Stimulated activated CD8-positive, alpha-beta memory T cell treated with anti-CD3 and anti-CD28 coated beads, Interleukin-2, amount 100 ng/mL, for 48 hours (primary cell): ENCODE results near the gene SLC24A1.
"Not testable (repeated sequence)": the region's sequence is repeated elsewhere in the genome, so short reads cannot be mapped to it uniquely, and the experiment has no call there.

Experiments
- DNase-seq, 2 donors: peaks; one replicate each; pipeline ENCODE4 v3.0.0-alpha.2; 2020; ENCODE audit warnings: low read depth in 2 of 2

Gene SLC24A1

DNA sequence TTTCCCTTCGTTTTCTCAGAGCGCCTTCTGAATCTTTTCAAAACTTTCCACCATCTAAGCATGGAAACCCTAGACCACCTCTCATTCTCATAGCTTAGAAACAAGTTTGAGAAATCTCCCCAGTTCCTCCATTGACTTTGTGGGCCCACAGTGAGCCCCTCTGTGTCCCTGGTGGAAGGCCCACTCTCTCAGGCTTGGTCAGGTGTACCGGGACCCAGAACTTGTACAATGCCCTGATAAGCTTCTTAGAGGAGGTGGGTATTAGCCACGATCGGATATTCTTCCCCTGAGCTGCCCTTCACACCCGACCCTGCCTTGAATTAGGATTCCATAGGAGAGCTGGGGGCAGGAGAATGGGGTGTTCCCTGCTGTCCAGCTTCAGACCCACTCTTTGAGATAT is at the start of gene SLC24A1:
TSS of gene SLC24A1 (plus strand) at position 301 of the 400 bp plus-strand sequence. CDS start 2,143 bp downstream, outside the sequence.
- no peak for DNase-seq

DNA sequence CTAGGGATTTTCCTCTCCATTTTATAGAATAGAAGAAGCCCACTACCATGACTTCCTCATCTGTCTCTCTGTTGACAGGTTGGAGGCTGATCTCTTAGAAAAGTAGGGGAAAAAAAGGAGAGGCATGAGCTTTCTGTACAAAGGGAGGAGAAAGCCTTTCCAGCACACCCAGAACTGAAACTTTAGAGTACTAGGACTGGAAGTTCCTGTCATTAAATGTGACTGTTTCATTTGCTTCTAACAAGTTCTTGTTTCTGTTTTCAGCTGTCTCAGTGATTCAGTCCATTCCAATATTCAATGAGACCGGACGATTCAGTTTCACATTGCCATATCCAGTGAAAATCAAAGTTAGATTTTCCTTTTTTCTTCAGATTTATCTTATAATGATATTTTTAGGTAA is 49.8 kb upstream of the SLC24A1 start:
- no peak for DNase-seq

DNA sequence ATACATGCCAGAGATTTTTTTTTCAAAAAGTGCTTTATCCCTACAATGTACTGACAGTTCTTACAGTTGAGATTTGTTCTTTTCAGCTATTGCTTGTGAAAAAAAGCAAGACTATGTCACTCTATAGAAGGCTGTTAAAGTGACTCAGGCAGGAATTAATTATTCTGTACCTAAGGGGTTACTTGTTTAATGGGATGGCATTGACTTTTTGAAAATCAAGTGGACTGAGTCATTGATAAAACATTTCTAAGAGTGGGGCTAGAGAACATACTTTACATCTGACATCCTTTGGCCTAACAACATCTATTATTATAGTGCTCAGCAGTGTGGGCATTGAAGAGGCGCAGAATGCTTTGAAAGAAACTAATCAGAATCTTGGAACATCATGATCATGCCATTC is 45.1 kb upstream of the SLC24A1 start:
- no peak for DNase-seq

GRCh38 chr15:65577129-65577996 is 44.4 kb upstream of the SLC24A1 start:
- DNase-seq = no peak

DNA sequence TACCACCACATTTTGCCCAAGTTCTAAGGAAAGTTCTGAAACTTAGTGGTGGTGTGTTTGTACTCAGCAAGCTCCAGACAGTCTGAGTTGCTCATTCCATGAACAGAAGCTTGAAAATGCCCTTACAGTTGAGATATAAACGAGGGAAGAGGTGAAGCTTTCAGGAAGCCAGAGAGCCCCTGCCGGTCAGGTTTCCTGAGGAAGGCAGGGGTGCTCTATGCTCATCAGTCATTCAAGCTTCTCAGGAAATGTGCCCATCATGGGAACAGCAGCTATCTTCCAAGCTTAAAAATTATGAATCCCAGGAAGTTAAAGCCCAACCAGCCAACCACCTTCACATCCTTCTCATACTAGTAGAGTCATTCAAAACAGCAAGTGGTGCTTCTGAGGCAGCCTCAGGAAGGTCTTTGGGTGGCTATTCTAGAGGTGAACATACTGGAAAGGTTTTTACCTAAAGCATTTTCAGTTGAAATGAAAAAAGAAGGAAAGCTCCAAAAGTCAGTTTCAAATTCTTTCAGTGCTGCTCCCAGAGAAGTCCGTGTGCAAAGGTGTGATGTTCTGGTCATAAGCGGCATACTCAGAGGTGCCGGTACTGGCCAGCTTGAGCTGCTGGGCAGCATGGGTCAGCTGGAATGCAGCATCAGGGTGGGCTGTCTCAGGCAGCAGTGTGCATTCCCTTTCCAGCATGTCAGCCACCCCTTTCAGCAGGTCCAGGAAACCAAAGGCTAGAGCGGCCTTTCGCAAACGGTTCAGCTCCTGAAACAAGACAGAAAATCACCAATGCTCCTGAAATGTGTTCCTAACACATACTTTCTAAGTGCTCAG is 42.6 kb upstream of the SLC24A1 start:
- DNase-seq = no peak

DNA sequence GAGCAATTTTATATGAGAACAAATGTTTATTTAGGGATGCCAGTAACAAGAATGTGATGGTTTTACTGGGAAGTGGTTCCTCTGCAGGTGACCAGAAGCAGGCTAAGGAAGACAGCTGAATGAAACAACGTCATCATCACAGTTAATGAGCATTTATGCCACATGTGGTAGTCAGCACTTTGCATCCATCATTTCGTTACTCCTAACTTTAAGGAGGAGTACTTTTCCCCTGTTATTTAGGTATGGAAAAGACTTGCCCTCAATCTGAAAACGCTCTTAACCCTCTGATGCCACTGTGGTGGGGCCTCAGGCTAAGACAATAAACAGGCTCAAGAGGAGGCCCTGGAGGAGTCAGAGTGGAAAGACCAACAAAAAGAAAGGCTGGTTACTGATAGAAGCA is 42.0 kb upstream of the SLC24A1 start:
- no peak for DNase-seq

DNA sequence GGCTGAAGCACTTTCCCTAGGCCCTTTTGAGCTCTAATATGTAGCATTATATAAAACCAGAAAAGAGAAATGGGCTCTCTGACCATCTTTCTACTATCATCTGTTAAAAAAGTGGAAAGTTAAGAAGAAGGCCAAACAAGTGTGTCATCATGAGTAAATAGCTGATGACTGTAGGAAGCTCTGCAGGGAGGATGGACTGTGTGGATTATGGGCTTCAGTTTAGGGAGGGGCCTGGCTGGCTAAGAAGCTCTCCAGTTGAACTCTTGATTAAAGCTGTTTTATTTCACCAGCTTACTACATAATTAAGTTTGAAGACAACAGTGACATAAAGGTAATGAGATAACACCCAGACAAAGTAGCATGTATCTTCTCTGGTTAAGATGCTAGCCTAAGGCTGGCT is 41.5 kb upstream of the SLC24A1 start:
- DNase-seq = no peak

- peak; percentile 3 to 14 for DNase-seq
Observed at GRCh38 chr15:65583701-65584100, 38.0 kb upstream of the SLC24A1 start.

DNA sequence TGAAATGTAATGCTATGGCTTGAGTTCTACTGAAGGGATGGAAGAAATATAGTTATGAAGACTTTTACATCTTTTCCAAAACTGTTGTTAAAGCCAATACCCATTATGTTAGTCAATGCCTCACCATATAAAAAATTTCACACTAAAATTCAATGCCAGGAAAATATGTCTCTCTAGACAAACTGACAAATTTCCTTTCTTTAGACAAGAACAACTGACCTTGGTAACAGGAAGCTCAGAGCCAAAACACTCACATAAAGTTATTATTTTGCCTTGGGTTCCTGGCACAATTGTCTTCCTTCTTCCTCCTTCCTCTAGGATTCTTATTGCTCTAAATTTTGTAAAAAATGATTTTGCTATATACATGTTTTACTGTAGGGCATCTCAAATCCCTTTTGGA is 37.5 kb upstream of the SLC24A1 start:
- no peak for DNase-seq

- no peak for DNase-seq
Observed at GRCh38 chr15:65587094-65587493, 34.6 kb upstream of the SLC24A1 start.

DNA sequence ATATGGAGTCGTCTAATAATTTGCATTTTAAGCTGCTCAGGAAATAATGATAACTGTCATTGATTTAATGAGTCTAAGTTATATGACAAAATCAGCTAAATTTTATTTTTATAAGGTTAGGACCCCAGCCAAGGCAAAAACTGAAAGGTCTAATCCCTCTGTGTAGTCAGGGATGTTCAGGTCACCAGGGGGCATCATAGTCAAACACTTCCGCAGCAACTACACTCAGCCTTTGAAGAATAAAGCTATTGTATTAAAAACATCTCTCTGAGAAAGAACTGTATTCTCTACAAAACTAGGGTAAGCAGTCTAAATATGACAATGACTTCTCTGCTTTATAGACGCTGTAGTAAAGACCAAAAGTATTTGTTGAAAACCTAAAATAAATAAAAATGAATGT is 25.8 kb upstream of the SLC24A1 start:
- DNase-seq = no peak

- DNase-seq = no peak
Observed at GRCh38 chr15:65598468-65598867, 23.3 kb upstream of the SLC24A1 start.

GRCh38 chr15:65599677-65600076 is 22.1 kb upstream of the SLC24A1 start:
- no peak for DNase-seq

DNA sequence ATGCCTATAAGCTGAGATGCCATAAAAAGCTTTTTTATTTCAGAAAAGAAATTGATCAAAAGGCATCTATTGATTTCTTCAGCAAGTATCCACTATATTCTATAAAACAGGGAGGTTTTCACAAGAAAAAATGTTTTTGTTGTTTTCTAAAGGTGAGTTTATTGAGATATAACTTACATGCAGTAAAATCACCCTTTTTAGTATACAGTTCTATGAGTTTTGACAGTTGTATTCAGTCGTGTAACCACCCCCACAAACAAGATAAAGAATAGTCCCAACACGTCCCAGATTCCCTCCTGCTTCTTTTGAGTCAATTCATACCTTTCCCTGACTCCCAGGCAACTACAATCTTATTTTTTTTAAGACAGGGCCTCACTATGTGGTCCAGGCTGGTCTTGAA is 18.6 kb upstream of the SLC24A1 start:
- DNase-seq = no peak

DNA sequence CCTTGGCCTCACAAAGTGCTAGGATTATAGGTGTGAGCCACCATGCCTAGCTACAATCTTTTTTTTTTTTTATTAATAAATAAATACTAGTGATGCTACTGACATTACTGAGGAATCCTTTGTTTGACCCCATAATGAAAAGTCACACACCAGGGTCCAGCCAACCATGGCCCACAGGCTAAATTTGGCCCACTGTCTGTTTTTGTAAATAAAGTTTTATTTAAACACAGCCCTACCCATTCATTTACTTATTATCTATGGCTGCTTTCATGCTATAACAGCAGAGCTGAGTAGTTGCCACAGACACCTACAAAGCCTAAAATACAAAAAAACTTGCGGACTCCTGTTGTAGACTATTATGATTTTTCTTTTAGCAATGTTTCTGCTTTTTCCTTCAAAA is 18.2 kb upstream of the SLC24A1 start:
- no peak for DNase-seq

DNA sequence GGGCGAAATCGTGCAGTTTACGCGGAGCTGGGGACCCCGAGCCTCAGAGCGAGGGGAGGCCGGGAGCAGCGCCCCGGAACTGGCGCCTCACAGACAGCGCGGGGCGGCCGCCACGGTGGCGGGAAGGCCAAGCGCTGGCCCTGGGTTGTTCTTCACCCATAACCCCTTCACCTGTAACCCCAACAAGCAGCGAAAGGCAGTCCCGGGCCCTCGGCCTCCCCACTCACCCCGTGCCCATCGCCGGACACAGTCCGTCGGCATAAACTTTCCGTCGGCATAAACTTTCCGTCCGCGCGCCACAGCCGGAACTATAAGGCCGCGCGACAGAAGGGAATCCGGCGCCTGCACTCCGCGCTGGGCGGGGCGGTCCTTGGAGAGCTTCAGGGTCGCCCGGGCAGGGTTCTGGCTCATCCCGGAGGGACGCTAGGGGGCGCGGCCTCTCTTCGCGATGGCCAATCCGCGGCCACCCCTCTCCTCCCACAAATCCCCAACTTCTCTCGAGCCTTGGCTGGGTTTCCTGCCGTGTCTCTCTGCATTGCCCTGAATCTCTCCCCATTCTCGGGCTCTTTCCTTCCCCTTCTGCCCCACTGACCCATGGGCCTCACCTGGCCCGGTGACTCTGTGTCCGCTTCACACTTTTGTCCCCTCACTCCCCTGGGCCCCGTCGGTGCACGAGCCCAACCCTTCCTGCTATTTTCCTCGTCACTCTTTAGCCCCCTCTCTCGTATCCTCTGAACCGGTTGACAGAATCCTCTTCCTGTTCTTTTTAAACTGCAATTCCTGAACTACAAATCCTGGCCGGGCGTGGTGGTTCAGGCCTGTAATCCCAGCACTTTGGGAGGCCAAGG is 10.6 kb upstream of the SLC24A1 start, which contains the start of gene INTS14:
TSS of gene INTS14 (minus strand) at position 261 of the 848 bp plus-strand sequence. CDS start 3,751 bp downstream, outside the sequence.
- peak; percentile 96 to 98 for DNase-seq

GRCh38 chr15:65611888-65612615 is 9.7 kb upstream of the SLC24A1 start:
- DNase-seq = no peak

DNA sequence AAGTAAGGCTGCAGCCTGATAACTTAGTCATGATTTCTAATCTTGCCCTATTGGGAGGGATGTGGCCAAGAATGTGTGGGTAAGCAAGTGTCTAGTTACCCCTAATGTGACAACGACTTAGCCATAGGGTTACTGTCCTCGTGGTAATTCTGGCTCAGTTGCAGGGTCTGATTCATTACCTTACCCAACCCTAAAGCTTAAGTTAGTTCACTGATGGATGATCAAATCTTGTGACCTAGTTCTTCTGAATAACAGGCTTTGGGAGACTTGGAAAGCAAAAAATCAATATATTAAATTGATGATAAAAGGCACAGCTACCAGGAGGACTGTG is 9.2 kb upstream of the SLC24A1 start:
- DNase-seq = no peak

GRCh38 chr15:65612949-65613744 is 8.6 kb upstream of the SLC24A1 start:
- no peak for DNase-seq

- DNase-seq = not testable (repeated sequence)
Observed at GRCh38 chr15:65615887-65616286, 5.9 kb upstream of the SLC24A1 start.
